ENCODE results near the gene PAM.

- TF ChIP-seq ARNTL (CRISPR knock-in tag; IDR thresholded peaks at IDR 0.05; ENCODE audit: borderline replicate concordance, low read depth), result no peak
- no peak for TF ChIP-seq BACH2 (CRISPR knock-in tag; IDR thresholded peaks at IDR 0.05; ENCODE audit: borderline replicate concordance)
- no peak for TF ChIP-seq CSRNP3 (CRISPR knock-in tag; IDR thresholded peaks at IDR 0.05)
- TF ChIP-seq PATZ1 (CRISPR knock-in tag; IDR thresholded peaks at IDR 0.05; ENCODE audit: borderline replicate concordance), result no peak
- no peak for TF ChIP-seq TSHZ2 (CRISPR knock-in tag; IDR thresholded peaks at IDR 0.05)
- no peak for TF ChIP-seq ZNF565 (CRISPR knock-in tag; conservative IDR thresholded peaks at IDR 0.05; ENCODE audit: low read depth)
- no peak for TF ChIP-seq GLIS3 (CRISPR knock-in tag; IDR thresholded peaks at IDR 0.05)
- TF ChIP-seq ESRRG (CRISPR knock-in tag; IDR thresholded peaks at IDR 0.05), result no peak
- TF ChIP-seq PPARA (CRISPR knock-in tag; IDR thresholded peaks at IDR 0.05; ENCODE audit: borderline replicate concordance), result no peak
- no peak for TF ChIP-seq ISL1 (CRISPR knock-in tag; IDR thresholded peaks at IDR 0.05)
- no peak for TF ChIP-seq TOX (CRISPR knock-in tag; IDR thresholded peaks at IDR 0.05; ENCODE audit: borderline replicate concordance)
- TF ChIP-seq TCF4 (CRISPR knock-in tag; IDR thresholded peaks at IDR 0.05; ENCODE audit: borderline replicate concordance), result no peak
- TF ChIP-seq ZFP30 (CRISPR knock-in tag; IDR thresholded peaks at IDR 0.05), result no peak
- no peak for TF ChIP-seq RARB (CRISPR knock-in tag; IDR thresholded peaks at IDR 0.05)
Observed at GRCh38 chr5:102747386-102748166, 7.5 kb upstream of the PAM start.

Data from SK-N-SH treated with all-trans-retinoic acid at 6 μM for 48 hours (cell line).